DOHH2 (cell line): Measurements from ENCODE around the gene EPHA8.

Experiments
- H3F3A ChIP-seq: fragments of 200-600 bp; sonication (generic), shearing (Covaris generic); 2 replicates; pipeline ENCODE4 v1.6.0; 2016; ENCODE audit warnings: antibody characterized with exemption, mild to moderate bottlenecking; ENCODE audit not compliant: control insufficient read depth, insufficient read depth
- H3K27ac ChIP-seq: fragments of 200-600 bp; sonication (generic); 2 replicates; pipeline ENCODE4 v1.5.1; 2014; ENCODE audit warnings: low read depth, mild to moderate bottlenecking, low read length, moderate library complexity
- H3K27me3 ChIP-seq: fragments of 200-600 bp; sonication (generic); 2 replicates; pipeline ENCODE4 v1.6.1; 2014; ENCODE audit warnings: mild to moderate bottlenecking, low read length, mixed read lengths; ENCODE audit not compliant: control insufficient read depth
- H3K36me3 ChIP-seq: fragments of 200-600 bp; sonication (generic); 2 replicates; pipeline ENCODE4 v1.6.1; 2014; ENCODE audit warnings: mild to moderate bottlenecking, low read length, moderate library complexity, mixed read lengths; ENCODE audit not compliant: control insufficient read depth
- H3K4me1 ChIP-seq: fragments of 200-600 bp; sonication (generic); 2 replicates; pipeline ENCODE4 v1.6.1; 2014; ENCODE audit warnings: mild to moderate bottlenecking, low read length, mixed read lengths; ENCODE audit not compliant: control insufficient read depth
- H3K4me2 ChIP-seq: fragments of 200-600 bp; sonication (generic); 2 replicates; pipeline ENCODE4 v1.6.0; 2014; ENCODE audit warnings: mild to moderate bottlenecking, low read length, moderate library complexity
- H3K4me3 ChIP-seq: fragments of 200-600 bp; sonication (generic); 2 replicates; pipeline ENCODE4 v1.5.1; 2014; ENCODE audit warnings: mild to moderate bottlenecking, low read length, mixed read lengths
- H3K79me2 ChIP-seq: fragments of 200-600 bp; sonication (generic); 2 replicates; pipeline ENCODE4 v1.6.1; 2014; ENCODE audit warnings: mild to moderate bottlenecking, low read length, mixed read lengths; ENCODE audit not compliant: control insufficient read depth
- H3K9me2 ChIP-seq: fragments of 200-600 bp; sonication (generic); replicated peaks from 2 replicates; pipeline ENCODE4 v1.6.1; 2014; ENCODE audit warnings: mild to moderate bottlenecking, low read length, mixed read lengths; ENCODE audit not compliant: control insufficient read depth
- H3K9me3 ChIP-seq: fragments of 200-600 bp; sonication (generic); 2 replicates; pipeline ENCODE4 v1.6.1; 2014; ENCODE audit warnings: antibody characterized with exemption, low read length, mixed read lengths; ENCODE audit not compliant: control insufficient read depth, insufficient read depth
- H4K20me1 ChIP-seq: fragments of 200-600 bp; sonication (generic); 2 replicates; pipeline ENCODE4 v1.6.0; 2014; ENCODE audit warnings: low read depth, mild to moderate bottlenecking, antibody characterized with exemption, low read length, moderate library complexity; ENCODE audit not compliant: control insufficient read depth, insufficient read depth
- CTCF ChIP-seq: fragments of 200-600 bp; sonication (generic); IDR thresholded peaks from one replicate; pipeline ENCODE4 v1.5.1; 2014; ENCODE audit warnings: antibody characterized with exemption, mild to moderate bottlenecking, low read depth, low read length; ENCODE audit not compliant: poor library complexity, severe bottlenecking
- EZH2phosphoT487 ChIP-seq: fragments of 200-600 bp; sonication (generic); IDR thresholded peaks from 2 replicates; pipeline ENCODE4 v1.6.1; 2017; ENCODE audit warnings: borderline replicate concordance, mild to moderate bottlenecking, antibody characterized with exemption, low read length, moderate library complexity, mixed read lengths

Gene EPHA8

GRCh38 chr1:22652881-22653316 lies 89.6 kb downstream of the EPHA8 start, which contains the start of gene C1QB:
Gene C1QB, plus strand, starts transcription at chr1:22653236. Its CDS starts 6,227 bp downstream, at chr1:22659463.
- no peaks in the 10 kb centered on the region for H3K9me3 ChIP-seq

More at GRCh38 chr1:22652881-22653316, 89.6 kb downstream of the EPHA8 start, which contains the start of gene C1QB:
- TF ChIP-seq CTCF = no peak
- no peak for TF ChIP-seq EZH2phosphoT487
- Histone ChIP-seq H3K27ac (no peak within 1 kb of the TSS), H3K4me2 (no peak within 1 kb of the TSS), H3K27me3 (no peaks in the 10 kb centered on the region), H3K79me2 (no peaks in the 10 kb centered on the region), H3K4me1 (no peaks in the 10 kb centered on the region), H3K36me3 (no peaks in the 10 kb centered on the region), H4K20me1 (no peaks in the 10 kb centered on the region), H3K4me3 (no peak within 1 kb of the TSS), H3F3A (no peaks in the 10 kb centered on the region), H3K9me2 (no peaks in the 10 kb centered on the region)
